ENCODE results near the gene KRTAP3-1.
"Not testable (repeated sequence)": the region's sequence is repeated elsewhere in the genome, so short reads cannot be mapped to it uniquely, and the experiment has no call there.

Gene KRTAP3-1

GRCh38 chr17:41008811-41009210 is at the start of gene KRTAP3-1:
Gene KRTAP3-1, minus strand, starts transcription at chr17:41009128. Its CDS starts 54 bp downstream, at chr17:41009074.
- DNase-seq (ENCODE audit: low read depth): no peak

DNA sequence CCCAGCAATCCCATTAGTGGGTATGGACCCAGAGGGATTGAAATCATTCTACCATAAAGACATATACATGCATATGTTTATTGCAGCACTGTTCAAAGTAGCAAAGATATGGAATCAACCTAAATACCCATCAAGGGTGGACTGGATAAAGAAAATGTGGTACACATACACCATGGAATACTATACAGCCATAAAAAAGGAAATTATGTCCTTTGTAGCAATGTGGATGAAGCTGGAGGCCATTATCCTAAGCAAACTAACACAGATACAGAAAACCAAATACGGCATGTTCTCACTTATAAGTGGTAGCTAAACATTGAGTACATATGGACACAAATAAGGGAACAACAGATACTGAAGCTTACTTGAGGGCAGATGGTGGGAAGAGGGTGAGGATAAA is 48.6 kb upstream of the KRTAP3-1 start:
- DNase-seq (ENCODE audit: low read depth): no peak

DNA sequence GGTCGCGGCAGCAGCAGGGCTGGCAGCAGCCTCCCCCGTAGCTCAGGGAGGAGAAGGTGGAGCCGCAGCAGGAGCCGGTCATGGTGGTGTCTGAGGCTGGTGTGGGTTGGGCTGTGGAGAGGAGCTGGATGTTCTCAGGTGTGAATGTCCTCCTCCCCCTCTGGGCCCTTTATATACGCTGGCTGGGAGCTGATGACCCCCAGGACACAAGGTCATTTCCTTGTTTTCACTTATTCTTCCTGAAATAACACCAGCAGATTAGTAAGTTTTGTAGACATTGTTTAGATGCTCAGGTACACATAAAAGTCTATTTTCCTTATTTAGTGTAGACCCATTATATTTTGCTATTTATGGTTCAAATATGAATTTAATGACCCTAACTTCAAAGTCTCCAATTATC is 46.2 kb upstream of the KRTAP3-1 start, which contains the start of gene KRTAP2-2:
TSS of gene KRTAP2-2 (minus strand) at position 101 of the 400 bp plus-strand sequence. CDS start at position 82, 19 bp downstream.
- DNase-seq (ENCODE audit: low read depth): not testable (repeated sequence)

DNA sequence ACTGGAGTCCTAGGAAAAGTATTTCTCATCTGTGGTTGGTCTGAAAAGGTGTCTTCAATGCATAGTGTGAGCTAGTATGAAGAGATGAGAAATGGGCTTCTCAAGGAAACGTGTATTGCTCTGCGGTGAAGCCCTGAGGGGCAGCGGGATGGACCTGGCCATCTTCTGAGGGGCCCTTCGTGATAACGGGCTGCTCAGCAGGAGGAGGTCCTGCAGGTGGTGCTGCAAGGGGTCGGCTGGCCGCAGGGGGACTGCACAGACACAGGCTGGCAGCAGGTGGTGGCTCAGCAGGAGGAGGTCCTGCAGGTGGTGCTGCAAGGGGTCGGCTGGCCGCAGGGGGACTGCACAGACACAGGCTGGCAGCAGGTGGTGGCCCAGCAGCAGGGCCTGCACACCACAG is 45.6 kb upstream of the KRTAP3-1 start:
- DNase-seq (ENCODE audit: low read depth): not testable (repeated sequence)

DNA sequence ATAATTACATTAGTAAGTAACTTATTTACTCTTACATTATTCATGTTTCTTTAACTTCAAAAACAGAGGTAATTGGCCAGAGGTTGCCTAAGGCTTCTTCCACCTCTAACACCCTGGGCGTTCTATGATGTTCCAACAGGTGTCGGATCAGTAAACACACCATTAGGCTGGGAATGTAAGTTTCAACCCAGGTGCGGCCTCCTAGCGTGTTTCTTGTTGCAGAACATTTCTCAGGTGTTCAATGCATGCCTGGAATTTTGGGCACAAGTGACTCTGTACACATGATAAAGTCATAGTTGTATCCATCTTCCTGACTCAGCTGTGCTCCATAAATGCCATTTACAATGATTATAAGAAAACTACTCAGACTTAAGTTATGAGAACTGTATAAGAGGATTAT is 45.1 kb upstream of the KRTAP3-1 start:
- no peak for DNase-seq (ENCODE audit: low read depth)

DNA sequence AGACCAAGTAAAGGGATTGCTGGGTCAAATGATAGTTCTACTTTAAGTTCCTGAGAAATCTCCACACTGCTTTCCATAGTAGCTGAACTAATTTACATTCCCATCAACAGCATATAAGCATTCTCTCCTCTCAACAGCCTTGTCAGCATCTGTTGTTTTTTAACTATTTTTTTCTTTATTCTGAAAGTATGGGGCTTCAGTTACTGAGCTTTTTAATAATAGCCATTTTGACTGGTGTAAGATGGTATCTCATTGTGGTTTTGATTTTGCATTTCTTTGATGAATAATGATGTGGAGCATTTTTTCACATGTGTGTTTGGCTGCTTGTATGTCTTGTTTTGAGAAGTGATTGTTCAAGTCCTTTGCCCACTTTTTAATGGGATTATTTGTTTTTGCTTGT is 43.6 kb upstream of the KRTAP3-1 start:
- no peak for DNase-seq (ENCODE audit: low read depth)

- DNase-seq (ENCODE audit: low read depth): no peak
Measured at GRCh38 chr17:41049110-41049509, 40.2 kb upstream of the KRTAP3-1 start.

DNA sequence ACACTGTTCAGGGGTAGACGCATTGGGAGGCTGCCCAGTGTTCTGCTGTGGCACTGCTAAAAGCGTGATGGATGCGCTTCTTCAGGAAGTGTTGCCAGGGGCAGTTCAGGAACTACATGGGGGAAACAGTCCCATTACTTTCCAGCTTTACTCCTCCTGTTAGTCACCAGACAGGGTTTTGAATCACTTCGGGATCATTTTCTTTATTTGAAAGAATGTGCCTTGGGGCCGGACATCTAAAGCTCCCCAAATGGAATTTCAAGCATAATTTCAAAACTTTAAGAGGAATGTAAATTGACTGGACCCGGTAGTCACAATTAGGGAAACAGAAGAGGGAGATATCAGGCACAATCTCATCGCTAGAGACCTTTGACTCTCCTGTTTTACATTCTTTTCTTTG is 39.5 kb upstream of the KRTAP3-1 start:
- no peak for DNase-seq (ENCODE audit: low read depth)

- not testable (repeated sequence) for DNase-seq (ENCODE audit: low read depth)
Measured at GRCh38 chr17:41046735-41047465, 38.0 kb upstream of the KRTAP3-1 start, which contains the start of gene KRTAP2-1. Gene KRTAP2-1, minus strand, starts transcription at chr17:41047316. Its CDS starts 49 bp downstream, at chr17:41047267.

DNA sequence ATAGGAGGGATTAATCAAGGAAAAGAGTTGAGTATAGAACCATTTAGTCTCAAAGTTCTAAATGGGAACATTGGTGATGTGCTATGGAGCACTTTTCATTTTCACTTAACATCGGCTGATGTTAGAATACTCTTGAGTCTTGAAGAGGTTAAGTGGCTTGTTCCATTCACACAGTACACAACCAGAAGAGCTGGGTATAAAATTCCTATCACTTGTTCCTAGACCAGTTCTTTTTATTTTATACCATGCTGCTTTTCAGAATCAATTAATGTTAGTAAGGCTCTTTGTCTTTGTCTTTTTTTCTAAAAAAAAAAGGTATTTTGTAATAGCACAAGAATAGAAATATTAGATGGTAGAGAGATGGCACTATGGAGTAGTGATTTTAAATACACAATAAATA is 34.0 kb upstream of the KRTAP3-1 start:
- no peak for DNase-seq (ENCODE audit: low read depth)

DNA sequence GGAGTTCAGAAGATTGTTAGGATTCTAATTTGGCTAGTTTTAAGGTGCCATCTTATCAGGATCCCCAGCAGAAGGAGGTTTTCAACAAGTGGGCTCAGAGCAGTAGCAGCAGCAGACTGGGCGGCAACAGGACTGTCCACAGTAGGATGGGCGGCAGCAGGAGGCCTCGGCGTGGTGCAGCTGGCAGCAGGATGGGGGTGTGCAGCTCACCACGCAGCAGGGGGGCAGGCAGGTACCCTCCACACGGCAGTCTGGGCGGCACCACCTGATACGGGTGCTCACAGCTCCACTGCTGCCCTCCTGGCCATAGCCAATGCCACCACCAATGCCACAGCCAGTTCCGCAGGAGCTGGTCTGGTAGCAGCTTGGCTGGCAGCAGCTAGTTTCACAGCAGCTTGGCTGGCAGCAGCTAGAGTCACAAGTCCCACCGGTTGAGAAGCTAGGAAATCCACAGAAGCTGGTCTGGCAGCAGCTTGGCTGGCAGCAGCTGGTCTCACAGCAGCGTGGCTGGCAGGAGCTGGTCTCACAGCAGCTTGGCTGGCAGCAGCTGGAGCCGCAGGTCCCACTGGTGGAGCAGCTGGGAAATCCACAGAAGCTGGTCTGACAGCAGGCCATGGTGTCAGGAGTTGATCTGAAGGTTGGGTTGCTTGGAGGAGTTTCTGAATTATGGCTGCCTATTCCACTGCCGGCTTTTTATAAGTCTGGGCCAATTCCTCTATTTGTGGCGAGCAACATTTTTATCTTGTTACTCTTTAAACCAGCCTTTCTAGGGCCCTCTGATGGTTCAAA is 32.0 kb upstream of the KRTAP3-1 start, which contains the start of gene KRTAP1-1:
TSS of gene KRTAP1-1 (minus strand) at position 668 of the 789 bp plus-strand sequence. CDS start at position 615, 53 bp downstream.
- not testable (repeated sequence) for DNase-seq (ENCODE audit: low read depth)

DNA sequence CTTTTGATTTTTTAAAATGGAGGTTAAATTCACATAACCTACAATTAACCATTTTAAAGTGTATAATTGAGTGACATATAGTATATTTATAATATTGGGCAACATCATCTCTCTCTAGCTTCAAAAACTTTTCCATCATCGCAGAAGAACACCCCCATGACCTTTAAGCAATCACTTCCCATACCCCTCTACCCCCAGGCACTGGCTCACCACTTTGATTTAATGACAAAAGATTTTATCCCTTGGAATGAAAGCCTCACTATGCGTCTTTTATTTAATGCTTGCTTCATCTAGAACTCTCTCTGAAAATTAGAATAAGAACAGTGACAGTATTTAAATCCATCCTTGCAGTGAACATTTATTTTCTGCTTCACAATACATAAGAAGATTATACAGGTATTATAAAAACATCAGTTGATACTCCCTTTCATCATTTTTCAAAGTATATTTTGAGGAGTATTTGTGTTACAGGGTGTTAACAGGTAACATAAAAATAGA is 29.0 kb upstream of the KRTAP3-1 start:
- no peak for DNase-seq (ENCODE audit: low read depth)

DNA sequence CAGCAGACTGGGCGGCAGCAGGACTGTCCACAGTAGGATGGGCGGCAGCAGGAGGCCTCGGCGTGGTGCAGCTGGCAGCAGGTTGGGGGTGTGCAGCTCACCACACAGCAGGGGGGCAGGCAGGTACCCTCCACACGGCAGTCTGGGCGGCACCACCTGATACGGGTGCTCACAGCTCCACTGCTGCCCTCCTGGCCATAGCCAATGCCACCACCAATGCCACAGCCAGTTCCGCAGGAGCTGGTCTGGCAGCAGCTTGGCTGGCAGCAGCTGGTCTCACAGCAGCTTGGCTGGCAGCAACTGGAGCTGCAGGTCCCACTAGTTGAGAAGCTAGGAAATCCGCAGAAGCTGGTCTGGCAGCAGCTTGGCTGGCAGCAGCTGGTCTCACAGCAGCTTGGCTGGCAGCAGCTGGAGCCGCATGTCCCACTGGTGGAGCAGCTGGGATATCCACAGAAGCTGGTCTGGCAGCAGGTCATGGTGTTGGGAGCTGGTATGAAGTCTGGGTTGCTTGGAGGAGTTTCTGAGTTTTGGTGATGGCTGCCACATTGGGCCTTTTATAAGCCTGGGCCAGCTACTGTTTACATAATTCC is 25.5 kb upstream of the KRTAP3-1 start, which contains the start of gene KRTAP1-3:
TSS of gene KRTAP1-3 (minus strand) at position 529 of the 590 bp plus-strand sequence. CDS start at position 476, 53 bp downstream.
- DNase-seq (ENCODE audit: low read depth): not testable (repeated sequence)

GRCh38 chr17:41029633-41030245 is 20.8 kb upstream of the KRTAP3-1 start, which contains the start of gene KRTAP1-4:
Gene KRTAP1-4, minus strand, starts transcription at chr17:41030195. Its CDS starts 117 bp downstream, at chr17:41030078.
- DNase-seq (ENCODE audit: low read depth): no peak

GRCh38 chr17:41026715-41027471 is 18.0 kb upstream of the KRTAP3-1 start, which contains the start of gene KRTAP1-5:
Gene KRTAP1-5, minus strand, starts transcription at chr17:41027208. Its CDS starts 53 bp downstream, at chr17:41027155.
- no peak for DNase-seq (ENCODE audit: low read depth)

- no peak for DNase-seq (ENCODE audit: low read depth)
Measured at GRCh38 chr17:41024697-41025096, 15.8 kb upstream of the KRTAP3-1 start.

- DNase-seq (ENCODE audit: low read depth): no peak
Measured at GRCh38 chr17:41020336-41020735, 11.4 kb upstream of the KRTAP3-1 start.

DNA sequence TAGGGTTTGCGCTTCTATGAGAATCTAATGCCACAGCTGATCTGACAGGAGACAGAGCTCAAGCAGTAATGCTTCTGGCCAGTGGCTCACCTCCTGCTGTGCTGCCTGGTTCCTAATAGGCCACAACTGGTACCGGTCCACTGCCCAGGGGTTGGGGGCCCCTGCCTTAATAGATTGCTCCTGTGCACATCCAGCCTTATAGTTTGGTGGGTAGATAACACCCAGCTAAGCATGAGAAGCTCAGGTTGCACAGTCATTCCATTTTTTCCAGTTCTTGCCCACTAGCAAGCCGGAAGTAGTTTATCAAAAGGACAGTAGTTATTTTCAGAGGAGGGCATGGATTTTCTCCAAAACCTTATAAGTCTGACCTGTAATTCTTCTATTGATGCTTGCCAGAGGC is 10.5 kb upstream of the KRTAP3-1 start:
- no peak for DNase-seq (ENCODE audit: low read depth)

- DNase-seq (ENCODE audit: low read depth): no peak
Measured at GRCh38 chr17:41018541-41018940, 9.6 kb upstream of the KRTAP3-1 start.

GRCh38 chr17:41016578-41017215 is 7.8 kb upstream of the KRTAP3-1 start:
- DNase-seq (ENCODE audit: low read depth): no peak

All from stimulated activated CD8-positive, alpha-beta memory T cell treated with anti-CD3 and anti-CD28 coated beads, Interleukin-4, amount 100 ng/mL, for 24 hours (primary cell).